Neural crest cell (in vitro differentiated cells): ENCODE data around the gene VPS37D. TPM values are rescaled to one million over a fixed set of nuclear protein-coding genes. Genes with fewer than 3 reads are reported as not detected.

ENCODE experiments used
- DNase-seq: peaks from one replicate; pipeline ENCODE4 v3.0.0; 2021; ENCODE audit warnings: low read depth, mixed read lengths, low spot score
- H3K27ac Mint-ChIP-seq: one replicate; pipeline ENCODE4 v1.8.0; 2021; ENCODE audit warnings: mild to moderate bottlenecking, mixed read lengths; ENCODE audit not compliant: unreplicated experiment
- H3K27me3 Mint-ChIP-seq: 2 replicates; pipeline ENCODE4 v1.8.0; 2021; ENCODE audit warnings: low read depth, mild to moderate bottlenecking, mixed read lengths
- H3K36me3 Mint-ChIP-seq: 2 replicates; pipeline ENCODE4 v1.8.0; 2021; ENCODE audit warnings: low read depth, mild to moderate bottlenecking, mixed read lengths
- H3K4me1 Mint-ChIP-seq: 2 replicates; pipeline ENCODE4 v1.8.0; 2021; ENCODE audit warnings: mixed read lengths
- H3K4me3 Mint-ChIP-seq: one replicate; pipeline ENCODE4 v1.8.0; 2021; ENCODE audit warnings: mild to moderate bottlenecking, mixed read lengths
- H3K9me3 Mint-ChIP-seq: 2 replicates; pipeline ENCODE4 v1.8.0; 2021; ENCODE audit warnings: mixed read lengths
- CTCF ChIP-seq: fragments of 200-600 bp; sonication (generic); conservative IDR thresholded peaks from 2 replicates; pipeline ENCODE4 v1.5.0; 2021; ENCODE audit warnings: antibody characterized with exemption, mild to moderate bottlenecking
- total RNA-seq: library from RNA; stranded (reverse); gene quantifications from 2 replicates; pipeline ENCODE4 v1.2.1, GENCODE V29; 2021

The VPS37D gene
- total RNA-seq, 1 donor from 2014 or later = 10.0 TPM

- H3K4me1 Mint-ChIP-seq = peaks cover 19% of the 10 kb centered on the region
- H3K27me3 Mint-ChIP-seq = no peaks in the 10 kb centered on the region
- no peak overlapping the region for H3K27ac Mint-ChIP-seq
- no peak for DNase-seq
- TF ChIP-seq CTCF = no peak
- no peaks in the 10 kb centered on the region for H3K9me3 Mint-ChIP-seq
- peaks cover 7% of the 10 kb centered on the region for H3K36me3 Mint-ChIP-seq
- H3K4me3 Mint-ChIP-seq = peak overlapping the region; percentile 69
Observed at GRCh38 chr7:73678862-73679261, 11.2 kb downstream of the VPS37D start.

- peak overlapping the region; percentile 86 for H3K27ac Mint-ChIP-seq
- H3K36me3 Mint-ChIP-seq = peaks cover 8% of the 10 kb centered on the region
- H3K9me3 Mint-ChIP-seq = no peaks in the 10 kb centered on the region
- H3K4me1 Mint-ChIP-seq = peaks cover 23% of the 10 kb centered on the region
- TF ChIP-seq CTCF = no peak
- H3K27me3 Mint-ChIP-seq = no peaks in the 10 kb centered on the region
- peak overlapping the region; percentile 69 for H3K4me3 Mint-ChIP-seq
- DNase-seq = no peak
Observed at GRCh38 chr7:73679709-73680108, 12.1 kb downstream of the VPS37D start.

- peaks cover 8% of the 10 kb centered on the region for H3K36me3 Mint-ChIP-seq
- peak overlapping the region; percentile 69 for H3K4me3 Mint-ChIP-seq
- no peak for DNase-seq
- H3K4me1 Mint-ChIP-seq = peaks cover 23% of the 10 kb centered on the region
- no peaks in the 10 kb centered on the region for H3K27me3 Mint-ChIP-seq
- no peak overlapping the region for H3K27ac Mint-ChIP-seq
- no peaks in the 10 kb centered on the region for H3K9me3 Mint-ChIP-seq
- TF ChIP-seq CTCF = no peak
Observed at GRCh38 chr7:73680501-73680900, 12.9 kb downstream of the VPS37D start.

- Mint-ChIP-seq H3K36me3 (peaks cover 8% of the 10 kb centered on the region), H3K27ac (no peak overlapping the region), H3K4me3 (peak overlapping the region; percentile 69), H3K4me1 (peaks cover 23% of the 10 kb centered on the region), H3K9me3 (no peaks in the 10 kb centered on the region), H3K27me3 (no peaks in the 10 kb centered on the region)
- TF ChIP-seq CTCF = no peak
- DNase-seq = no peak
Observed at GRCh38 chr7:73681031-73681430, 13.4 kb downstream of the VPS37D start.

GRCh38 chr7:73682745-73683055 is 15.1 kb downstream of the VPS37D start:
- Mint-ChIP-seq H3K4me1 (peaks cover 23% of the 10 kb centered on the region), H3K36me3 (peaks cover 7% of the 10 kb centered on the region), H3K27ac (peak overlapping the region; percentile 27), H3K4me3 (peak overlapping the region; percentile 99), H3K27me3 (no peaks in the 10 kb centered on the region), H3K9me3 (no peaks in the 10 kb centered on the region)
- no peak for DNase-seq
- no peak for TF ChIP-seq CTCF
